GM21529 (cell line): Measurements from ENCODE around the gene SH2D3C.
A peak's percentile ranks its signal among the peaks of the same experiment; 100 is the strongest.
"Not testable (repeated sequence)": the region's sequence is repeated elsewhere in the genome, so short reads cannot be mapped to it uniquely, and the experiment has no call there.

Source experiments
- ATAC-seq: cut with Tn5 transposase; IDR thresholded peaks from one replicate; pipeline ENCODE4 v1.9.1; 2021; ENCODE audit not compliant: unreplicated experiment

Gene SH2D3C

DNA sequence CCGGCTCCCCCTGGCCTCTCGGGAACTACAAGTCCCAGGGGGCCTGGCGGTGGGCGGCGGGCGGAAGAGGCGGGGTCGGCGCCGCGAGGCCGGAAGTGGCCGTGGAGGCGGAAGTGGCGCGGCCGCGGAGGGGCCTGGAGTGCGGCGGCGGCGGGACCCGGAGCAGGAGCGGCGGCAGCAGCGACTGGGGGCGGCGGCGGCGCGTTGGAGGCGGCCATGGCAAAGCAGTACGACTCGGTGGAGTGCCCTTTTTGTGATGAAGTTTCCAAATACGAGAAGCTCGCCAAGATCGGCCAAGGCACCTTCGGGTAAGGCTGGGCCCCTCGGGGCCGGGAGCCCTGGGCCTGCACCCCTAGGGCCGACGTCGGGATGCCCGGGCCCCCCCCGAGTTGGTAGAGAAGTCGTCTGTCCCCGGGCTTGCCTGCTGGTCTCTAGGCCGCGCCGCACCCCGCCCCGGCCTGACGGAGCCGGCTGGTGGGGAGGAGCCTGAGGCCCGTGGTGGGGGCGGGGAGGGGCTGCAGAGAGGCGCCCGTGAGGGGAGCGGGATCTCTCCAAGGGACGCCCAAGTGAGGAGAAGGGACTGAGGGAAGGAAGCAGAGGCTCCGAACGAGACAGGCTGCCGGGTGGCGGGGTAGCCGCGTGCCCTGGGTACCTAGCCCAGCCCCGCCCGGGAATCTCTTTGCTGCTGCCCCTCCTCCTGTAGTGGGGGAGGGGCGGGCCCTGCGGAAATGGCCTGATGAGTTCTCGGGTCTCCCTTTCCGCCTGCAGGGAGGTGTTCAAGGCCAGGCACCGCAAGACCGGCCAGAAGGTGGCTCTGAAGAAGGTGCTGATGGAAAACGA is 7.7 kb upstream of the SH2D3C start, which contains the start of gene CDK9:
TSS of gene CDK9 (plus strand) at position 102 of the 840 bp plus-strand sequence. CDS start at position 217, 115 bp downstream.
- peak; percentile 67 for ATAC-seq

DNA sequence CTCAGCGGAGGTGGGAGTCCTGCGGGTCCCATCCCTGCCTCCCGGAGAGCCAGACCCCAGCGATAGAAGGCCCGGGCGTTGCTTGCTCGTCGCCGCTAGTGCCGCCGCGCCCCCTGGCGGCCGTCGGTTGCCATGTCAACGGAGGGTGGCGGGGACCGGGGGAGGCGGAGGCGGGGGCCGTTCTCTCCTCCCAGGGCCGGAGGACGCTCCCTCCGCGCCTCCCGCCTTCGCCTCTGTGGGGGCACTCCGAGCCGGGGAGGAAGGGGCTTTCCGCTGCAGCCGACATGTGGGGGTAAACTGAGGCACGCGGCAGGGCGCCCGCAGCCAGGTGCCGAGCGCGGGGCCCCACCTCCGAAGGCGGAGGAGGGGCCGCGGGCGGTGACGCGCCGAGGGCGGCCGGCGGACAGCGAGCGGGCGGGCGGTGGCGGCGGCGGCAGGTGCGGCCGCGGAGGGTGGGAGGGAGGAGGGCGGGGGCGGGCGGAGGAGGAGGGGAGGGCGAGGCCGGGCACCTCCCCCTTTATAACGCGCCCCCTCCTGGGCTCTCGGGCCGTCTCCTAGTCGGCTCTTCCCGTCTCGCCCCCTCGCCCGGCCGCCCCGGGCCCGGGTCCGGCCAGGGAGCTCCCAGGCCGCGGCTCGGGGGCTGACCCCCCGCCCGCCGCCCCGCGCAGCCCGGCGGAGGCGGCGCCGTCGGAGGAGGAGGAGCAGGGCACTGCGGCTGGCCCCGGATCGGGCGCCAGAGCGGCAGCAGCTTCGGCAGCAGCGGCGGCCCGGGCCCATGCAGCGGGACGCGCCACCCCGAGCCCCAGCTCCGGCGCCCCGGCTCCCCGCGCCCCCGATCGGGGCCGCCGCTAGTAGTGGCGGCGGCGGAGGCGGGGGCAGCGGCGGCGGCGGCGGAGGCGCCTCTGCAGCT is 6.8 kb upstream of the SH2D3C start:
- peak; percentile 36 for ATAC-seq

DNA sequence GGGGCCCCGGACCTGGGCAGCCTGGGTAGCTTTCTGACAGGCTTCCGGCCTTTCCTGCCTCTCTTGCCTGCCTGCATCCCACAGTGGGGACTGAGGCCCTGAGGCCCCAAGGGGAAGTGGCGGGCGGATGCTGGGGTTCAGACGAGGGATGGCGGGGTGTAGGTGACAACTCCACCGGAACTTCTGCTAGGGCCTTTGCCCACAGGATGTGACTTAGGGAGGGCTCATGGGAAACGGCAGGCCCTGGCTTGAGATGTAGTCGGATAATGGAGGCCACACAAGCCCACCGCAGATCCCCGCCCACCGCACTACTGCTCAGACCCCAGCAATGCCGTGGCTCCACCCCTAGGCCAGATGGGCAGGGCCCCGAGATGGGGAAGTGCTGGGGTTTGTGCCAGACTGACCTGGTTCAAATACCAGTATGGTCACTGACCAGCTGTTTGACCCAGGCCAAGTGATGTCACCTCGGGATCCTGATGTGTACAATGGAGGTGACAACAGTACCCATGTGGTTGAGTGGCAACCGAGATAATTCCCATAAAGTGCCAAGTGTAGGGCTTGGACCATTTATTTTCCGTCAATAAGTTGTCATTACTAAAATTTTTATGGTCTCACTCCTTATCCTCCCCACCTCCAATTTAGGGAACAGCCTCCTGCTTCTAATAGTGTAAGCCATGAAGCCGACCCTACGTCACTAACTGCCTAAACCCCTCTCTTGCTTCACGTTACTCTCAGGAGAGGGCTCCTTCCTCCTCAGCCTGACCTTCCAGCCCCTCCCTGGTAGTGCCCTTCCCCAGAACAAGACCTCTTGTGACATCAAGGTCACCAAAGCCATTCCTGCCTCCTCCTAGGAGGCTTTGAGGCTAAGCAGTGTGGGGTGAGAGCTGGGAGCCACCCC is 4.9 kb upstream of the SH2D3C start:
- no peak for ATAC-seq

DNA sequence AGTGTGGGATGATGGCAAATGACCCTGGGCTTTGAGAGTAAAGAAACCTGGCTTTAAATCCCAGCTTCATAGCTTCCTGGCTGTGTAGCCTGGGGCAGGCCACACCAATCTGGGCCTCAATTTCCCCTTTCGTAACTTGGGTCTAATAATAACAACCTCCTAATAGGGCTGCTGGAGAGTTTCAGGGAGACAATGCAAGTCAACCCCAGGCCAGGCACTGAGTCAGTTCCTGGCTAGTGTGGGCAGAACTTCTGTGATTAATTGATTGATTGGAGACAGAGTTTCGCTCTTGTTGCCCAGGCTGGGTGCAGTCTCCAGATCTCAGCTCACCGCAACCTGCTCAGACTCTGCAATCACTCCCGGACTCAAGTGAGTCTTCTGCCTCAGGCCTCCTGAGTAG is 3.3 kb upstream of the SH2D3C start:
- ATAC-seq = no peak

DNA sequence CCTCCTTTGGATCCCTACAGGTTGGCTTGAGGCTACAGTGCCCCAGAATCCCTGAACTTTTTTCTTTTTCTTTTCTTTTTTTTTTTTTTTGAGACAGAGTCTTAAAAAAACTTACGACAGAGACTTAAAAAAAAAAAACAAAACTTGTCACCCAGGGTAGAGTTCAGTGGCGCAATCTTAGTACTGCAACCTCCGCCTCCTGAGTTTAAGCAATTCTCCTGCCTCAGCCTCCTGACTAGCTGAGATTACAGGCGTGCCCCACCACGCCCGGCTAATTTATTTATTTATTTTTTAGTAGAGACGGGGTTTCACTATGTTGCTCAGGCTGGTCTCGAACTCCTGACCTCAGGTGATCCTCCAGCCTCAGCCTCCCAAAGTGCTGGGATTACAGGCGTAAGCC is 2.4 kb upstream of the SH2D3C start:
- ATAC-seq = not testable (repeated sequence)

DNA sequence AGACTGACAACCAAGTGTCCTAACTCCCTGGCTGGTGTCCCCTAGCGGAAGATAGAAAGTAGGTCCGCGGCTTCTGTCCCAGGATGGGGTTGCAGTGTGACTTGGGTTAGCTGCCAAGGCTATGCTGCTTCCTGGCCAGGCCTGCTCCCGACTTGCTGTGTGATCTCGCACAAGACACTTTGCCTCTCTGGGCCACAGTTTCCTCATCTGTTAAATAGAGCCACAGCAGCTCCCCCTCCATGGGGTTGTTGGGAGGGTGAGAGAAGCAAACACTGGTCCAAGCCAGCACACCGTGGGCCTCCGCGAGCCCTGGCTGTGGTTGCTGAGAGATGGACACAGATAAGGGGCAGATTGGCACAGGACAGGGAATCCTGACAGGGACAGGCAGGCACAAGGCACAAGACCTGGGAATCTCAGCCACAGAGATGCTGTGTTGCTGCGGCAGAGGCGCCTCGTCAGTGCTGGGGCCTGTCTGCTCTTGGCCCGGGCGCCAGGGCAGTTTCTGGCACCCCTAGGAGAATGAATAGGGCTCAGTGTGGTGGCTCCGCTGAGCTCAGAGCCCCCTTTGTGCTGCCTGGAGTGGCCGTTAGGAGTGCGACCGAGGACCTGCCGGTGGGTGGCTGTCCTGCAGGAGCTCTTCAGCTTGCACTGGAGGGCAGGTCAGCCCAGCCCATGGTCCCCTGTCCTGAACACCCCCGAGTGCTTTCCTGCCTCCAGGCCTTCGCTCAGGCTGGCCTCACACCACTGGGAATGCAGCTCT is 1.8 kb upstream of the SH2D3C start:
- ATAC-seq = no peak

DNA sequence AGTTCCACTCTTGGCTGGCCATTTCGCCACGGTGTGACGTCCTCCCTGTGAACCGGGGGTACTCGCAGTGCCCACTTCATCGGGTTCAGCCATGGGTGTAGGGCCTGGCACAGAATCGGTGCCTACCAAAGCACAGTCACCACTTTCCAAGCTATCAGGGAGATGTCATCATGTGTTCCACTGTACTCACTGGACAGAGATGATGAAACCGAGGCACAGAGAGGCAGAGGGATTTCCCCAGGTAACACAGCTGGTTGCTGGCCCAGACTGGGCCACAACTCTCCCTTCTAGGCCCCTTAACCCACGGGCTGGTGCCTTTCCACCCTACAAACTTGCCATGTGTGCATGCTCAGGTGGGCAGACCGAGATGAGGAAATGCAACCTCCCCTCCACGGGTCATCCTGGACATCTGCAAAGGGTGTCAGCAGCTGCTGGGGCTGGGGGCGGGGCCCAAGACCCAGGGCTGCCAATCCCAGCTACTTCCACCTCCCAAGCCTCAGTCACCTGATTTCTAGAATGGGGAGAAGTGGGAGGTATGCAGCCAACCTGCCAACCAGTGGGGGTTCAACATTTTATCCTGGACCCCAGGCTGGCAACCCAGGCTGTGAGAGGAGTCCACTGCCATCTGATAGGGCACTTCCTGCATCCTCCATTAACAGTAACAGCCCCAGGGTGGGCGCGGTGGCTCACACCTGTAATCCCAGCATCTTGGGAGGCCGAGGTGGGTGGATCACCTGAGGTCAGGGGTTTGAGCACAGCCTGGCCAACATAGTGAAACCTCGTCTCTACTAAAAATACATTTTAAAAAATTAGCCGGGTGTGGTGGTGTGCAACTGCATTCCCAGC is 893 bp upstream of the SH2D3C start:
- ATAC-seq = peak; percentile 51

DNA sequence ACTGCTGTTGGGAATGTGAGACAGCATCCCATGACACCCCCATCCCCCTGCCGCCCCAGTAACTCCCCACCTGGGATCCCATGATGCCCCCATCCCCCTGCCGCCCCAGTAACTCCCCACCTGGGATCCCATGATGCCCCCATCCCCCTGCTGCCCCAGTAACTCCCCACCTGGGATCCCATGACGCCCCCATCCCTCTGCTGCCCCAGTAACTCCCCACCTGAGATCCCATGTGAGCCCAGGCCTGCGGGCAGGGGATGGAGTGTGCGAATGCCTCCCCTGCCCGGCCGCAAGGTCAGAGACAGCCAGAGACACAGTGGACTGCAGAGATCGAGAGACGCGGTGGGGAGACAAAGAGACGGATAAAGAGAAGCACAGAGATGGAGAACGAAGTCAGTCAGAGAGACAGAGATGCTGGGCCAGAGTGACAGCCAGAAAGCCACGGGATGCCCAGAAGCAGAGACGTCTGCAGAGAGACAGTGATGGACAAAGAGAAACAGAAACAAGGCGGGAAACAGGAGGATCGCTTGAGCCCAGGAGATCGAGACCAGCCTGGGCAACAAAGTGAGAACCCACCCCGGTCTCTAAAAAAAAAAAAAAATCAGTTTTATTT is 992 bp downstream of the SH2D3C start:
- ATAC-seq = no peak

DNA sequence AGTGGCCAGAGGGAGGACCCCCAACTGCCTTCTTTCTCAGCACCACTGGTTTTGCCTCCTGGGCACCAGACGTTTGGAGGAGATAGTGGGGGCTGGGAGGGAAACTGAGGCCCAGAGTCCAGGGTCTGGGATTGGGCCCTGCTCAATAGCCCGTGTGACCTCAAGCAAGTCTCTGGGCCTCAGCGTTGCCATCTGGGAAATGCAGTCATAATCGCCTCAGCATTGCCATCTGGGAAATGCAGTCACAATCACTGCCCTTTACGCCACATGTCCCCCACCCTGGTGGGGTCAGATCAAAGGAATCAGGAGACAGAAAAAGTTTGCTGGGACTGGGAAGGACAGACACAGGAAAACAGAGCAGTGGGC is 1.6 kb downstream of the SH2D3C start:
- ATAC-seq = no peak

DNA sequence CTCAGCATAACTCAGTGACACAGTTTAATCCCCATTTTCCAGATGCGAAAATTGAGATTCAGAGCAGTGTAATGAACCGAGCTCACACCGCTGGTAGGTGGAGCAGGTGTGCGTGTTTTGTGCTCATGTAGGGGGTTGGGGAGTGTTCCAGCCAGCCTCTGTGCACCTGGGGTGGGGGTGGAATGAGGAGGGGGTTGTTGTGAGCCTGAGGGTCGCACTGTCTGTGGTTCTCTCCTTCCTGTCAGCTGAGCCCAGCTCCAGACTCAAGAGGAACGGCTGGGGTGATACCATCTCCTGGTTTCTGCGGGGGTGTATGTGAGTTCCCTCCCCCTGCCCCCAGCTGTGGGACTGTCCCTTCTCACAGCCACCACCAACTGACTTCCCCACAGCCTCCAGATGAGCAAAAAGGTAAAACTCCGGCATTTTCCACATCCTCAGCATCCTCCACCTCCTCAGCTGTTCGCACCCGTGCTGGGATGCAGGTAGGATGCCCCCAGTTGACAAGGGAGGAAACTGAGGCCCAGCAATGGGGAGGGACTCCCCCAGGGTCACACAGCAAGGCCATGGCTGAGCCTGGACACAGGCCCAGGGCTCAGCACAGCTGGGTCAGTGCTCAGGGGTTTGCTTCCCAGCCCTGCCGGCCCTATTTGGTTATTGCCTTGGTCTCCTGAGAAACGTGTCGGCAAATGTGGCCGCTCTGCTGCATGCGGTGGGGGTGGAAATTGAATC is 2.1 kb downstream of the SH2D3C start:
- peak; percentile 27 for ATAC-seq

DNA sequence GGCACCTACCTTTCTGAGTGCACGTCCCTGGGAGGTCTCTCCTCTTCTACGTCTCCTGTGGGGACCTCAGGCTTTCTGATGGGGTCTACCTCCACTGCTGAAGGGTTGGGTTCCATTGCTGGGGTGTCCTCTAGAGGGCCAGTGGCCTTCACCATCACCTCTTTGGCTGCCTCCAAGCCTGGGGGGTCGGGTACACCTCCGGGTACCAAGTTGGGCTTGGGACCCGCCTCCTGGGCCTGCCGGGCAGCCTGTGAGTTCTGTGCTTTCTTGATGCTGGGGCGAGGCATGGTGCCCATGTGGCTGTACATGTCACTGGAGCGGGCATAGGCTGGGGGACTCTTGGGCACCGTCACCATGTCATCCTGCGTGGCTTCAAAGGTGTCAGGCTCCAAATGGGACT is 4.5 kb downstream of the SH2D3C start:
- ATAC-seq = no peak

DNA sequence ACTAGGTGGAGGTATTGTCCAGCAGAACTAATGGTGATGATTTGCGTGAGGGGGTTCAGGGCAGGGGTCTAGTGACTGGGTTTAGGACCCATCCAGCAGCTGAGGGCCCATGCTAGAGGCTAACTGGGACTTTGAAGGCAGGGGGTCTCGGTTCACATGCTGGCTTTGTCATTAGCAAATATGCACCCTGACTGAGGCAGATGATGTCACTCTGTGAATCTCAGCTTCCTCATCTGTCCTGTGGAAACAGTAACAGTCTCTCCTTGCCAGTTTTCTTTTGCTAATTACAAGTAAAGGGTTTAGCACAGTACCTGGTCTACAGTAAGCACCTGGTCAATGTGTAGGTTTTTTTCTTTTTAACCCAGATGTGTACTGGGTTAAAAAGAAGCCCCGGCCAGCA is 5.2 kb downstream of the SH2D3C start:
- no peak for ATAC-seq

DNA sequence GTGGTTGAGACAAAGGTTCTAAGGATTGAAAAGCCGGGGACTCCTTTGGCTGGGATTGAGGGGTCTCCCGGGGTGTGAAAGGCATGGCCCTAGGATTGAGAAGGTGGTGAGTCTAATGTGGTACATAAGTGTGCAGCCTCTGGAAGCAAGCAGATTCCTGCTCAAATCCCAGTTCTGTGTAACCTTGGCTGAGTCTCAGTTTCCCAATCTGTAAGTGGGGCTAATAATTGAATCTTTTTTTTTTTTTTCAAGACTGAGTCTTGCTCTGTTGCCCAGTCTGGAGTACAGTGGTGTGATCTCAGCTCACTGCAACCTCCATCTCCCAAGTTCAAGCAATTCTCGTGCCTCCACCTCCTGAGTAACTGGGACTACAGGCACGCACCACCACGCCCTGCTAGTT is 5.9 kb downstream of the SH2D3C start:
- no peak for ATAC-seq

DNA sequence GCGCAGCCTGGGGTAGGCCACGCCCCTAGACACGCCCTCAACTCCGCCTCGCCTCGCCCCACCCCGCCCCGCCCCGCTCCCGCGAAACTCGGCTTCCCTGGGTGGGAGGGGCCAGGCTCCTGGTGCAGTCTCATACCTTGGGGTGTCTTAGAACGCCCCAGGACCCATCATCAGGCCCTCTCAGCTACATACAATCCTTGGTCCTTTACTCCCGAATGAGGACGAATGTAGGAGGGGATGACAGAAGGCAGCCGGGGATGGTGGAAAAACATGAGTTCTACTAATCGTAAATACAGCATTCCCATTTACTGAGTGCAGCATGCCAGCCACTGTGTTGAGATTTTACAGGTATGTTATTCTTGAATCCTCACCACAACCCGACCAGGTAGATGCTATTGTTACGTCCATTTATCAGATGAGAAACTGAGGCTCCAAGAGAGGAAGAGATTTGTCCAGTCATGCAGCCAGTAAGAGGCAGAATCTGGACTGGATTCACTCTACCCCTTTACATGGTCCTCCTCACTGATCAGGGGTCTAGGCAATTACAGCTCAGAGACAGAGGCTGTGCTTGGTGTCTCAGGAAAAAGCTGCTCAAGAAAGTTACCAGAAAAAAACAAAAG is 6.8 kb downstream of the SH2D3C start:
- ATAC-seq = no peak

DNA sequence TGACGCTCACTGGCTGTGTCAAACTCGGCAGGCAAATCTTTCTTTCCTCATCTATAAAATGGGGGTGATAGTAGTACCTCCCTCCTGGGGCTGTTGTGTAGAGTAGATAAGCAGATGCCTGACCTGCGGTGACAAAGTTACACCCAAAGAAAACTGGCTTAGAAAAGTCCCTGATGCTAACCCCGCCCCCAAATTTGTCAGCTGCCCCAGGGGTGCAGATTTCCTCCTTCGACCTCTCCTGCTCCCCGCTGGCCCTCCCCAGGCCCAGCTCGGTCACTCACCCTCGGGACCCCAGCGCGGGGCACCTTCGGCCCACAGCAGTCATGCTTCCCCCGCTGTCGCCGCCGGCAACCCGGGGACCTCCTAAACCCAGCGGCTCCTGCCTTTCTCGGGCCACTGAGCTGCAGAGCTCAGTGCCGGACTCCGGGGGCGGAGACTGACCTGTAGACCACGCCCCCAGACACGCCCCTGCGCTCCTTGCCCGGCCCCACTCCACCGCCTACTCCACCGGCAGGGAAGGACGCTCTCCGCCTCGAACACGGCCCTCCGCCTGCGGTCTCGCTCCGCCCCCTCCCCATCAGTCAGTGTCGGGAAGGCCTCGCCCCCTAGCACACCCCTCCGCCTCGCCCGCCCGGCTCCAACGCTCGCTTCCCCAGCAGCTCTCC is 7.4 kb downstream of the SH2D3C start:
- peak; percentile 91 for ATAC-seq

DNA sequence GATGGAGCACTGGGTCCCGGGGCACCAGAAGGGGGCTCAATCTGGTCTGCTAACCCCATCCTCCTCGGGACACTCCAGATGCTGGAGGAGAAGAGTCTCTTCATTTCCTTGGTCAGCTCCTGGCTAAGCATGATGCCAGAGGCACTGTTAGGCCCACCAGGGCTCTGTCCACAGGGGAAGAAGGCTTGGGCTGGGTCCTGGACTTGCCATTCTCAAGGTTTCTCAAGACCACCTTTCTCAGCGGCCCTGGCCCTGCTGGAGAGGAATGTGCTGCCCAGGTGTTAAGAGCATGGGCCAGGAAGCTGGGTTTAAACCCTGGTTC is 7.9 kb downstream of the SH2D3C start:
- no peak for ATAC-seq

DNA sequence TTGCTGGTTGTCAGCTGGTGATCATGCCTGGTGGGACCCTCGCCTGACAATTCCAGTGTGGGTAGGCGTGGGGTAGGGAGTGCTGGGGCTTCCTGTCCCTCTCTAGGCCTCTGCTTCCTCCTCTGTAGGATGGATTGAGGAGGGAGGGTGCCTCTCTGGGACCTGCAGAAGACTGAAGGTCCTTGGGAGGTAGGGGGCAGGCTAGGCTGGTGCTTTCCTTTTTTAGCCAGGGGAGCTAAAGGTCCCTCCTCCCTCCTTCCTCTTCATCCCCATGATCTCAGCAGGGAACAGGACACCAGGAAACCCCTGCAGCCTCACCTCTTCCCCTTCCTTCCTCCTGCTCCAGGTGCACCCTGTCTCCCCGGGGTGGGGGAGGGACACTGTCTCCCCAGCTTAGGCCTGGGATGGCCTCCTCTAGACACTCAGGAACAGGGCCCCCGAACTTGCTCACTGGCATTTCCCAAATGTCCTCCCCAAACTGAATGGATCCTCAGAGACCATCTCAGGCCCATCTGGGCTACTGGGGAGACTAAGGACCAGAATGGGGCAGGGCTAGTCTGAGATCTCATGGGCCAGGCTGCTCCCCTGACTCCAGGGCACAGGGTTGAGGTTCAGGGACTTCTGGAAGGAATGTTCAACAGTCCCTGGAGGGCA is 8.4 kb downstream of the SH2D3C start:
- ATAC-seq = no peak
